Lung (tissue), 12 donors: ENCODE results near the gene PTTG2. TPM values are rescaled to one million over a fixed set of nuclear protein-coding genes. Genes with fewer than 3 reads are reported as not detected.

Experiments used
- ATAC-seq: fragments of 200-7000 bp; cut with Tn5 transposase; one replicate; pipeline ENCODE4 v1.9.1; 2020; ENCODE audit warnings: moderate number of reproducible peaks; ENCODE audit not compliant: insufficient read depth, low FRiP score
- DNase-seq, 3 donors: peaks; one replicate each; pipeline ENCODE4 v3.0.0-alpha.2; 2013 to 2017
- H3K27ac ChIP-seq, 2 donors: one replicate each; pipeline ENCODE4 v1.5.1; 2013; ENCODE audit warnings: mild to moderate bottlenecking in 2 of 2, moderate library complexity in 2 of 2, control low read depth in 1 of 2, inconsistent platforms in 1 of 2, low read depth in 1 of 2, low read length in 1 of 2
- H3K27me3 ChIP-seq, 3 donors: one replicate each; pipeline ENCODE4 v1.5.1; 2013; ENCODE audit warnings: low read length in 2 of 3; ENCODE audit not compliant: control insufficient read depth in 3 of 3, insufficient read depth in 3 of 3
- H3K36me3 ChIP-seq, 4 donors: one replicate each; pipeline ENCODE4 v1.5.1; 2013; ENCODE audit warnings: low read length in 4 of 4, mild to moderate bottlenecking in 1 of 4, moderate library complexity in 1 of 4; ENCODE audit not compliant: control insufficient read depth in 4 of 4, insufficient read depth in 4 of 4
- H3K4me1 ChIP-seq, 5 donors: one replicate each; pipeline ENCODE4 v1.5.1; 2013; ENCODE audit warnings: low read length in 5 of 5, mild to moderate bottlenecking in 2 of 5, moderate library complexity in 1 of 5; ENCODE audit not compliant: control insufficient read depth in 5 of 5, insufficient read depth in 5 of 5
- H3K4me3 ChIP-seq: one replicate; pipeline ENCODE4 v1.5.1; 2013; ENCODE audit warnings: mild to moderate bottlenecking, control low read depth, moderate library complexity
- H3K9ac ChIP-seq, 2 donors: one replicate each; pipeline ENCODE4 v1.5.1; 2013; ENCODE audit warnings: low read length in 2 of 2, control low read depth in 1 of 2; ENCODE audit not compliant: insufficient read depth in 1 of 2
- H3K9me3 ChIP-seq, 4 donors: one replicate each; pipeline ENCODE4 v1.5.1; 2013; ENCODE audit warnings: low read length in 3 of 4, mild to moderate bottlenecking in 1 of 4, moderate library complexity in 1 of 4; ENCODE audit not compliant: control insufficient read depth in 4 of 4, insufficient read depth in 3 of 4
- WGBS, 2 donors: extraction: QIAGEN DNeasy Blood & Tissue Kit; methylation state at CpG; one replicate each; pipeline ENCODE4 v1.1.7; 2013; 5-methylcytosine and 5-hydroxymethylcytosine counted together
- polyA plus RNA-seq, 2 donors: library from polyadenylated mRNA; stranded (reverse); fragments of 200-250 nt; gene quantifications; one replicate each; pipeline ENCODE4 v1.2.1, GENCODE V29; 2013
- total RNA-seq, 2 donors: library from RNA; depleted of rRNA in 1 of 2; stranded (reverse); fragments of >200 nt in 1 of 2; gene quantifications; one replicate each; pipeline ENCODE4 v1.2.1, GENCODE V29; 2014 to 2021
- TF ChIP-seq, protein P1 (sequence below): IDR thresholded peaks from 2 replicates; pipeline ENCODE4 v1.5.1; 2012; ENCODE audit warnings: mild to moderate bottlenecking; ENCODE audit errors: control extremely low read depth, extremely low read depth
- donor health status: control.
- donor health status: control.
- donor health status: Bipolar disorder and iron deficiency.
- donor health status: healthy.
- donor health status: DM: yes; HTN: yes; CAD: no.

Gene PTTG2
- total and polyA plus RNA-seq, 4 donors: 0.11 to 0.52 TPM; not detected in 2

- no peak for ATAC-seq
- no peak overlapping the region for H3K4me3 ChIP-seq
- H3K36me3 ChIP-seq: no peaks in the 10 kb centered on the region
- 89 to 91% methylated on average over 9 of the region's 9 CpGs for WGBS, 2 donors
- H3K4me1 ChIP-seq: peaks cover 2 to 27% (median 11%) of the 10 kb centered on the region in 5 donors
- H3K27me3 ChIP-seq: no peaks in the 10 kb centered on the region
- H3K27ac ChIP-seq: no peak overlapping the region
- H3K9me3 ChIP-seq: no peaks in the 10 kb centered on the region
- no peak overlapping the region for H3K9ac ChIP-seq
- DNase-seq: no peak
- TF ChIP-seq, protein P1, sequence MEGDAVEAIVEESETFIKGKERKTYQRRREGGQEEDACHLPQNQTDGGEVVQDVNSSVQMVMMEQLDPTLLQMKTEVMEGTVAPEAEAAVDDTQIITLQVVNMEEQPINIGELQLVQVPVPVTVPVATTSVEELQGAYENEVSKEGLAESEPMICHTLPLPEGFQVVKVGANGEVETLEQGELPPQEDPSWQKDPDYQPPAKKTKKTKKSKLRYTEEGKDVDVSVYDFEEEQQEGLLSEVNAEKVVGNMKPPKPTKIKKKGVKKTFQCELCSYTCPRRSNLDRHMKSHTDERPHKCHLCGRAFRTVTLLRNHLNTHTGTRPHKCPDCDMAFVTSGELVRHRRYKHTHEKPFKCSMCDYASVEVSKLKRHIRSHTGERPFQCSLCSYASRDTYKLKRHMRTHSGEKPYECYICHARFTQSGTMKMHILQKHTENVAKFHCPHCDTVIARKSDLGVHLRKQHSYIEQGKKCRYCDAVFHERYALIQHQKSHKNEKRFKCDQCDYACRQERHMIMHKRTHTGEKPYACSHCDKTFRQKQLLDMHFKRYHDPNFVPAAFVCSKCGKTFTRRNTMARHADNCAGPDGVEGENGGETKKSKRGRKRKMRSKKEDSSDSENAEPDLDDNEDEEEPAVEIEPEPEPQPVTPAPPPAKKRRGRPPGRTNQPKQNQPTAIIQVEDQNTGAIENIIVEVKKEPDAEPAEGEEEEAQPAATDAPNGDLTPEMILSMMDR: no peak
Observed at GRCh38 chr4:37998226-37998625, 38.0 kb downstream of the PTTG2 start.

- no peaks in the 10 kb centered on the region for H3K9me3 ChIP-seq
- DNase-seq (peak in 2 of 3 donors; percentile 35 to 56), ATAC-seq (no peak)
- WGBS, 2 donors: 77 to 89% methylated on average over 12 of the region's 12 CpGs
- H3K27ac ChIP-seq: no peak overlapping the region
- no peak overlapping the region for H3K9ac ChIP-seq
- peaks cover 2 to 26% (median 12%) of the 10 kb centered on the region in 5 donors for H3K4me1 ChIP-seq
- no peaks in the 10 kb centered on the region for H3K36me3 ChIP-seq
- no peaks in the 10 kb centered on the region for H3K27me3 ChIP-seq
- H3K4me3 ChIP-seq: no peak overlapping the region
- TF ChIP-seq, protein P1: no peak
Observed at GRCh38 chr4:37999000-37999716, 39.0 kb downstream of the PTTG2 start.

GRCh38 chr4:37999965-38000364 is 39.8 kb downstream of the PTTG2 start:
- Histone ChIP-seq H3K4me3 (no peak overlapping the region), H3K9ac (no peak overlapping the region), H3K4me1 (peaks cover 0 to 20% (median 11%) of the 10 kb centered on the region in 5 donors), H3K9me3 (no peaks in the 10 kb centered on the region), H3K36me3 (no peaks in the 10 kb centered on the region), H3K27me3 (no peaks in the 10 kb centered on the region), H3K27ac (no peak overlapping the region)
- WGBS, 2 donors: 99 to 100% methylated on average over 3 of the region's 3 CpGs
- DNase-seq (no peak), ATAC-seq (no peak)
- TF ChIP-seq, protein P1: no peak
